HCT116 (cell line): ENCODE results near the gene BPIFB1. TPM values are rescaled to one million over a fixed set of nuclear protein-coding genes. Genes with fewer than 3 reads are reported as not detected.

ENCODE experiments used
- ATAC-seq: fragments of 200-7000 bp; cut with Tn5 transposase; 2 replicates; pipeline ENCODE4 v1.9.1; 2020; ENCODE audit warnings: mild to moderate bottlenecking, moderate library complexity
- BruUV-seq: library from RNA; stranded (reverse); fragments of 400-500 nt; replicated peaks from 2 replicates; lab custom pipeline; 2021; lab: Mats Ljungman, UMichigan
- CTCF ChIA-PET: fragments of 300-600 bp; sonication (Branson Sonifier 250); formaldehyde crosslinking; loops from one replicate; lab custom pipeline; 2021; ENCODE audit warnings: antibody characterized with exemption; lab: Charles Lee
- POLR2A ChIA-PET: fragments of 300-600, 350-600 bp; sonication (Branson Sonifier 250); formaldehyde crosslinking; loops from one replicate; lab custom pipeline; 2021; ENCODE audit warnings: antibody characterized with exemption; lab: Charles Lee
- RAD21 ChIA-PET, 2 experiments: fragments of 300-600 bp; sonication (Branson Sonifier 250); formaldehyde crosslinking; loops; one replicate each; lab custom pipeline; 2023; ENCODE audit warnings: low total read pairs in 2 of 2; ENCODE audit not compliant: uncharacterized antibody in 2 of 2, unreplicated experiment in 2 of 2, low non-redundant PET in 1 of 2; lab: Charles Lee
- DNase-seq: peaks from one replicate; pipeline ENCODE4 v3.0.0-alpha.2; 2010; ENCODE audit warnings: low read depth, low spot score
- H2AFZ ChIP-seq: fragments of 200-600 bp; shearing (Covaris generic), sonication (generic); 2 replicates; pipeline ENCODE4 v1.6.1; 2017; ENCODE audit warnings: low read depth, mixed run types, mixed read lengths, antibody characterized with exemption, low read length; ENCODE audit not compliant: poor library complexity, severe bottlenecking
- H3K27ac ChIP-seq: 2 replicates; pipeline ENCODE4 v1.5.1; 2012; ENCODE audit warnings: low read depth, low read length
- H3K27me3 ChIP-seq: fragments of 200-600 bp; sonication (generic); 2 replicates; pipeline ENCODE4 v1.6.1; 2016; ENCODE audit warnings: mixed run types, low read length, mixed read lengths; ENCODE audit not compliant: insufficient read depth
- H3K36me3 ChIP-seq, 2 experiments: fragments of 200-500 bp in 1 of 2; fragments of 200-600 bp in 1 of 2; sonication (Bioruptor generic) in 1 of 2; sonication (generic) in 1 of 2; 2 replicates each; pipeline versions ENCODE4 v1.5.1 to v1.6.1; 2014 to 2016; ENCODE audit warnings: low read length in 2 of 2, inconsistent platforms in 1 of 2, mixed read lengths in 1 of 2, mixed run types in 1 of 2; ENCODE audit not compliant: insufficient read depth in 2 of 2, control insufficient read depth in 1 of 2
- H3K4me1 ChIP-seq, 2 experiments: fragments of 200-600 bp in 1 of 2; sonication (generic) in 1 of 2; 2 replicates each; pipeline versions ENCODE4 v1.5.1 to v1.6.1; 2012 to 2017; ENCODE audit warnings: low read length in 2 of 2, inconsistent platforms in 1 of 2, mild to moderate bottlenecking in 1 of 2, mixed read lengths in 1 of 2, mixed run types in 1 of 2, moderate library complexity in 1 of 2; ENCODE audit not compliant: insufficient read depth in 2 of 2, control insufficient read depth in 1 of 2
- H3K4me2 ChIP-seq: fragments of 200-600 bp; sonication (generic); 2 replicates; pipeline ENCODE4 v1.6.1; 2017; ENCODE audit warnings: mixed run types, low read length, mixed read lengths
- H3K4me3 ChIP-seq, 2 experiments: fragments of 200-600 bp in 1 of 2; sonication (generic) in 1 of 2; replicated peaks in 1 of 2; 2 replicates each; pipeline ENCODE4 v1.5.1; 2011 to 2016; ENCODE audit warnings: low read length in 2 of 2, control low read depth in 1 of 2, low read depth in 1 of 2, mild to moderate bottlenecking in 1 of 2, mixed read lengths in 1 of 2, mixed run types in 1 of 2
- H3K79me2 ChIP-seq: fragments of 200-600 bp; sonication (generic); 2 replicates; pipeline ENCODE4 v1.6.1; 2017; ENCODE audit warnings: mild to moderate bottlenecking, mixed run types, low read length, moderate library complexity, mixed read lengths; ENCODE audit not compliant: insufficient read depth
- H3K9ac ChIP-seq: fragments of 200-600 bp; sonication (generic); 2 replicates; pipeline ENCODE4 v1.6.1; 2016; ENCODE audit warnings: low read length, mixed read lengths
- H3K9me2 ChIP-seq: fragments of 200-600 bp; sonication (generic), shearing (Covaris generic); 2 replicates; pipeline ENCODE4 v1.6.1; 2017; ENCODE audit warnings: mixed run types, mild to moderate bottlenecking, moderate library complexity; ENCODE audit not compliant: insufficient read depth
- H3K9me3 ChIP-seq, 2 experiments: fragments of 200-500 bp in 1 of 2; fragments of 200-600 bp in 1 of 2; sonication (Bioruptor generic) in 1 of 2; sonication (generic) in 1 of 2; 2 replicates each; pipeline ENCODE4 v1.6.1; 2014 to 2017; ENCODE audit warnings: low read length in 2 of 2, mixed read lengths in 2 of 2, inconsistent platforms in 1 of 2, low read depth in 1 of 2, mild to moderate bottlenecking in 1 of 2, mixed run types in 1 of 2, moderate library complexity in 1 of 2; ENCODE audit not compliant: control insufficient read depth in 1 of 2, insufficient read depth in 1 of 2
- H4K20me1 ChIP-seq: fragments of 200-600 bp; sonication (generic), shearing (Covaris generic); 2 replicates; pipeline ENCODE4 v1.6.1; 2017; ENCODE audit warnings: mixed run types, mild to moderate bottlenecking, moderate library complexity; ENCODE audit not compliant: insufficient read depth
- EGR1 ChIP-seq: IDR thresholded peaks from 2 replicates; pipeline ENCODE4 v1.6.1; 2012; ENCODE audit warnings: low read depth
- EZH2phosphoT487 ChIP-seq: fragments of 200-600 bp; IDR thresholded peaks from 2 replicates; pipeline ENCODE4 v1.6.1; 2018; ENCODE audit warnings: antibody characterized with exemption, borderline replicate concordance
- FOSL1 ChIP-seq: IDR thresholded peaks from 2 replicates; pipeline ENCODE4 v1.6.1; 2012; ENCODE audit warnings: low read depth
- JUND ChIP-seq: IDR thresholded peaks from 2 replicates; pipeline ENCODE4 v1.6.1; 2012
- REST ChIP-seq: IDR thresholded peaks from 2 replicates; pipeline ENCODE4 v1.6.1; 2012; ENCODE audit warnings: low read depth
- SIN3A ChIP-seq: IDR thresholded peaks from 2 replicates; pipeline ENCODE4 v1.6.1; 2012; ENCODE audit warnings: low read depth
- TCF7L2 ChIP-seq: IDR thresholded peaks from 2 replicates; pipeline ENCODE4 v1.7.0; 2011; ENCODE audit warnings: borderline replicate concordance, inconsistent platforms; ENCODE audit not compliant: insufficient read depth, insufficient read length; ENCODE audit errors: extremely low read depth
- YY1 ChIP-seq: IDR thresholded peaks from 2 replicates; pipeline ENCODE4 v1.6.1; 2011; ENCODE audit warnings: low read length, low read depth, moderate library complexity, mild to moderate bottlenecking; ENCODE audit not compliant: insufficient replicate concordance; ENCODE audit errors: extremely low read depth
- intact Hi-C: fragments of 100-400 bp; cut with micrococcal nuclease; formaldehyde crosslinking; loops from 2 replicates; pipeline ENCODE4 v1.10.0; 2022
- total RNA-seq: library from RNA; stranded (reverse); gene quantifications from one replicate; pipeline ENCODE4 v1.2.1, GENCODE V29; 2021; ENCODE audit not compliant: unreplicated experiment
- TF ChIP-seq, protein P1 (sequence below): IDR thresholded peaks from 2 replicates; pipeline ENCODE4 v1.6.1; 2011; ENCODE audit warnings: mild to moderate bottlenecking, low read length, moderate library complexity; ENCODE audit not compliant: insufficient replicate concordance; ENCODE audit errors: extremely low read depth
- TF ChIP-seq, protein P2 (sequence below), 3 experiments: fragments of 200-600 bp in 1 of 3; sonication (generic) in 1 of 3; IDR thresholded peaks in 2 of 3; conservative IDR thresholded peaks in 1 of 3; 2 replicates each; pipeline ENCODE4 v1.5.1; 2012 to 2017; ENCODE audit warnings: low read depth in 2 of 3, low read length in 2 of 3, antibody characterized with exemption in 1 of 3, borderline replicate concordance in 1 of 3, control low read depth in 1 of 3, mild to moderate bottlenecking in 1 of 3, mixed read lengths in 1 of 3, mixed run types in 1 of 3, moderate library complexity in 1 of 3; ENCODE audit not compliant: insufficient read depth in 1 of 3

Gene BPIFB1
- total RNA-seq, 1 experiment from 2014 or later, result 0.17 TPM

GRCh38 chr20:33352258-33353012 is 69.4 kb downstream of the BPIFB1 start:
- RAD21 ChIA-PET, result no interaction called here

More at GRCh38 chr20:33352258-33353012, 69.4 kb downstream of the BPIFB1 start:
- Histone ChIP-seq H4K20me1 (no peaks in the 10 kb centered on the region), H3K9me2 (no peaks in the 10 kb centered on the region), H3K9me3 (no peaks in the 10 kb centered on the region), H3K27ac (no peak overlapping the region), H3K9ac (no peak overlapping the region), H3K79me2 (no peaks in the 10 kb centered on the region), H3K4me1 (no peaks in the 10 kb centered on the region), H3K4me3 (no peak overlapping the region), H3K27me3 (no peaks in the 10 kb centered on the region), H2AFZ (no peak overlapping the region), H3K4me2 (no peak overlapping the region), H3K36me3 (peaks cover 0 to 4% of the 10 kb centered on the region in 2 experiments; a peak in 1 of 4 replicates)
- BruUV-seq, result no TSS peak
- ChIA-PET CTCF (no interaction called here), POLR2A (no interaction called here)
- DNase-seq, result no peak
- TF ChIP-seq YY1, result no peak
- TF ChIP-seq EGR1, result no peak
- no peak for TF ChIP-seq JUND
- TF ChIP-seq EZH2phosphoT487, result no peak
- no peak for TF ChIP-seq REST
- TF ChIP-seq, protein P1, sequence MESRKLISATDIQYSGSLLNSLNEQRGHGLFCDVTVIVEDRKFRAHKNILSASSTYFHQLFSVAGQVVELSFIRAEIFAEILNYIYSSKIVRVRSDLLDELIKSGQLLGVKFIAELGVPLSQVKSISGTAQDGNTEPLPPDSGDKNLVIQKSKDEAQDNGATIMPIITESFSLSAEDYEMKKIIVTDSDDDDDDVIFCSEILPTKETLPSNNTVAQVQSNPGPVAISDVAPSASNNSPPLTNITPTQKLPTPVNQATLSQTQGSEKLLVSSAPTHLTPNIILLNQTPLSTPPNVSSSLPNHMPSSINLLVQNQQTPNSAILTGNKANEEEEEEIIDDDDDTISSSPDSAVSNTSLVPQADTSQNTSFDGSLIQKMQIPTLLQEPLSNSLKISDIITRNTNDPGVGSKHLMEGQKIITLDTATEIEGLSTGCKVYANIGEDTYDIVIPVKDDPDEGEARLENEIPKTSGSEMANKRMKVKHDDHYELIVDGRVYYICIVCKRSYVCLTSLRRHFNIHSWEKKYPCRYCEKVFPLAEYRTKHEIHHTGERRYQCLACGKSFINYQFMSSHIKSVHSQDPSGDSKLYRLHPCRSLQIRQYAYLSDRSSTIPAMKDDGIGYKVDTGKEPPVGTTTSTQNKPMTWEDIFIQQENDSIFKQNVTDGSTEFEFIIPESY, result no peak
- TF ChIP-seq TCF7L2, result no peak
- TF ChIP-seq, protein P2, sequence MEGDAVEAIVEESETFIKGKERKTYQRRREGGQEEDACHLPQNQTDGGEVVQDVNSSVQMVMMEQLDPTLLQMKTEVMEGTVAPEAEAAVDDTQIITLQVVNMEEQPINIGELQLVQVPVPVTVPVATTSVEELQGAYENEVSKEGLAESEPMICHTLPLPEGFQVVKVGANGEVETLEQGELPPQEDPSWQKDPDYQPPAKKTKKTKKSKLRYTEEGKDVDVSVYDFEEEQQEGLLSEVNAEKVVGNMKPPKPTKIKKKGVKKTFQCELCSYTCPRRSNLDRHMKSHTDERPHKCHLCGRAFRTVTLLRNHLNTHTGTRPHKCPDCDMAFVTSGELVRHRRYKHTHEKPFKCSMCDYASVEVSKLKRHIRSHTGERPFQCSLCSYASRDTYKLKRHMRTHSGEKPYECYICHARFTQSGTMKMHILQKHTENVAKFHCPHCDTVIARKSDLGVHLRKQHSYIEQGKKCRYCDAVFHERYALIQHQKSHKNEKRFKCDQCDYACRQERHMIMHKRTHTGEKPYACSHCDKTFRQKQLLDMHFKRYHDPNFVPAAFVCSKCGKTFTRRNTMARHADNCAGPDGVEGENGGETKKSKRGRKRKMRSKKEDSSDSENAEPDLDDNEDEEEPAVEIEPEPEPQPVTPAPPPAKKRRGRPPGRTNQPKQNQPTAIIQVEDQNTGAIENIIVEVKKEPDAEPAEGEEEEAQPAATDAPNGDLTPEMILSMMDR (IDR thresholded peaks at IDR 0.05 in 2 of 3, conservative IDR thresholded peaks at IDR 0.05 in 1 of 3; ENCODE audit: borderline replicate concordance in 1 of 3, insufficient read depth in 1 of 3, low read depth in 2 of 3, low read length in 2 of 3), result no peak
- TF ChIP-seq FOSL1, result no peak
- TF ChIP-seq SIN3A, result no peak
- ATAC-seq, result no peak
- intact Hi-C loops, result no loop called here
